K562 (cell line): Measurements from ENCODE around the gene TRNP1. TPM values are rescaled to one million over a fixed set of nuclear protein-coding genes. Genes with fewer than 3 reads are reported as not detected.

Experiments
- ATAC-seq: fragments of 200-7000 bp; cut with Tn5 transposase; 3 replicates; pipeline ENCODE4 v1.9.1; 2020; ENCODE audit warnings: moderate library complexity
- BruUV-seq: library from RNA; stranded (reverse); fragments of 400-500 nt; replicated peaks from 2 replicates; lab custom pipeline; 2021; lab: Mats Ljungman, UMichigan
- CTCF ChIA-PET: fragments of 300-600 bp; formaldehyde crosslinking; extraction: SDS; loops from one replicate; lab custom pipeline; 2021; ENCODE audit warnings: low intra/inter-chr PET ratio; lab: Yijun Ruan, JAX
- POLR2A ChIA-PET: fragments of 300-600, 350-650 bp; sonication (Branson Sonifier 250); formaldehyde crosslinking; extraction: SDS; loops from one replicate; lab custom pipeline; 2021; ENCODE audit warnings: antibody characterized with exemption, inconsistent platforms; lab: Yijun Ruan, JAX
- DNase-seq, 4 experiments: peaks; one replicate each; pipeline versions ENCODE4 v3.0.0 to v3.0.0-alpha.2; 2011 to 2018; ENCODE audit warnings: low spot score in 3 of 4, mixed read lengths in 3 of 4; ENCODE audit errors: extremely low read depth in 1 of 4
- FAIRE-seq: peaks from 2 replicates; lab custom pipeline; 2011; peaks lifted over from hg19 to GRCh38; lab: Jason Lieb, UNC
- H2AFZ ChIP-seq: 2 replicates; pipeline ENCODE4 v1.6.0; 2011; ENCODE audit warnings: low read depth, low read length, control low read depth, inconsistent platforms
- H3K27ac ChIP-seq: fragments of 200-600 bp; 3 replicates; pipeline ENCODE4 v1.8.0; 2011; ENCODE audit warnings: low read depth, mild to moderate bottlenecking, control low read depth, inconsistent platforms, low read length, moderate library complexity, mixed read lengths; ENCODE audit errors: extremely low read depth
- H3K27me3 ChIP-seq, 2 experiments: fragments of 300-600 bp in 1 of 2; 2 replicates in 1 of 2; 3 replicates in 1 of 2; pipeline versions ENCODE4 v1.6.0 to v1.8.0; 2011; ENCODE audit warnings: inconsistent platforms in 2 of 2, low read length in 2 of 2, mild to moderate bottlenecking in 1 of 2, mixed read lengths in 1 of 2, moderate library complexity in 1 of 2; ENCODE audit not compliant: control insufficient read depth in 2 of 2, insufficient read depth in 2 of 2
- H3K36me3 ChIP-seq: fragments of 300-600 bp; 3 replicates; pipeline ENCODE4 v1.8.0; 2011; ENCODE audit warnings: mild to moderate bottlenecking, low read length, inconsistent platforms; ENCODE audit not compliant: control insufficient read depth, insufficient read depth
- H3K4me1 ChIP-seq, 2 experiments: fragments of 200-600 bp in 1 of 2; replicated peaks in 1 of 2; 2 replicates in 1 of 2; 3 replicates in 1 of 2; pipeline versions ENCODE4 v1.5.1 to v1.8.0; 2011; ENCODE audit warnings: inconsistent platforms in 2 of 2, low read length in 2 of 2, mild to moderate bottlenecking in 1 of 2, mixed read lengths in 1 of 2, moderate library complexity in 1 of 2; ENCODE audit not compliant: control insufficient read depth in 2 of 2, insufficient read depth in 2 of 2
- H3K4me2 ChIP-seq: 2 replicates; pipeline ENCODE4 v1.6.1; 2011; ENCODE audit warnings: low read length, control low read depth, inconsistent platforms, mixed read lengths; ENCODE audit not compliant: insufficient read depth
- H3K4me3 ChIP-seq: fragments of 200-600 bp; sonication (generic), shearing (Covaris generic); 2 replicates; pipeline ENCODE4 v1.5.1; 2016; ENCODE audit warnings: control low read depth, inconsistent platforms
- H3K79me2 ChIP-seq: fragments of 200-600 bp; 3 replicates; pipeline ENCODE4 v1.8.0; 2011; ENCODE audit warnings: low read length, inconsistent platforms; ENCODE audit not compliant: control insufficient read depth, insufficient read depth
- H3K9ac ChIP-seq, 2 experiments: 2 replicates each; pipeline versions ENCODE4 v1.6.0 to v1.6.1; 2011; ENCODE audit warnings: low read depth in 2 of 2, low read length in 2 of 2, control low read depth in 1 of 2, inconsistent platforms in 1 of 2, mild to moderate bottlenecking in 1 of 2, mixed read lengths in 1 of 2; ENCODE audit not compliant: insufficient read depth in 1 of 2
- H3K9me1 ChIP-seq: one replicate; pipeline ENCODE4 v1.6.0; 2011; ENCODE audit warnings: inconsistent platforms, mild to moderate bottlenecking, low read length, moderate library complexity; ENCODE audit not compliant: control insufficient read depth, insufficient read depth
- H3K9me3 ChIP-seq: replicated peaks from 2 replicates; pipeline ENCODE4 v1.5.1; 2011; ENCODE audit warnings: low read depth, low read length, inconsistent platforms; ENCODE audit not compliant: control insufficient read depth, insufficient read depth
- H4K20me1 ChIP-seq: replicated peaks from 2 replicates; pipeline ENCODE4 v1.6.1; 2011; ENCODE audit warnings: low read length, inconsistent platforms, mixed read lengths; ENCODE audit not compliant: control insufficient read depth, insufficient read depth
- DACH1 ChIP-seq: fragments of 450-650 bp; IDR thresholded peaks from 2 replicates; pipeline ENCODE4 v1.6.1; 2018; ENCODE audit not compliant: partially characterized antibody
- MCM2 ChIP-seq: fragments of 450-650 bp; IDR thresholded peaks from 2 replicates; pipeline ENCODE4 v1.6.1; 2017; ENCODE audit warnings: low read depth, mild to moderate bottlenecking
- NRF1 ChIP-seq, 2 experiments: fragments of 450-650 bp; IDR thresholded peaks in 1 of 2; conservative IDR thresholded peaks in 1 of 2; 2 replicates each; pipeline ENCODE4 v1.6.1; 2014; ENCODE audit warnings: mild to moderate bottlenecking in 2 of 2
- SMARCA4 ChIP-seq: fragments of 450-650 bp; IDR thresholded peaks from 2 replicates; pipeline ENCODE4 v1.6.1; 2016
- WGBS: fragments of 100-300 bp; shearing (Covaris generic); methylation state at CpG from one replicate; pipeline ENCODE4 v1.1.6; 2016; ENCODE audit warnings: low coverage, mixed read lengths; ENCODE audit not compliant: insufficient coverage; ENCODE audit errors: missing lambda C conversion rate; 5-methylcytosine and 5-hydroxymethylcytosine counted together
- in situ Hi-C: fragments of 300-500 bp; cut with MboI; formaldehyde crosslinking; loops from 4 replicates; pipeline ENCODE4 v1.15.0; 2018; ENCODE audit warnings: inconsistent platforms, mixed read lengths
- intact Hi-C: fragments of 100-400 bp; cut with micrococcal nuclease; formaldehyde crosslinking; loops from 2 replicates; pipeline ENCODE4 v1.14.2; 2022
- polyA plus RNA-seq, 8 experiments: library from polyadenylated mRNA; depleted of rRNA in 4 of 8; stranded (reverse) in 5 of 8; unstranded in 3 of 8; fragments of >200 nt; fragmentation: Nextera tagmentation in 2 of 8; fragmentation: Illumina TruSeq in 1 of 8; extraction: Ambion mirVana in 2 of 8; extraction: Trizol in 1 of 8; gene quantifications; 2 replicates each; pipeline versions ENCODE4 v1.2.1 to v1.2.3, GENCODE V29; 2011 to 2014; ENCODE audit warnings: inconsistent platforms in 1 of 8, missing spikeins in 1 of 8
- total RNA-seq, 7 experiments: library from RNA; depleted of rRNA in 6 of 7; stranded (reverse); fragments of >200 nt in 6 of 7; fragmentation: Illumina TruSeq in 2 of 7; extraction: Trizol in 2 of 7; gene quantifications; 2 replicates each; pipeline versions ENCODE4 v1.2.1 to v1.2.3, GENCODE V29; 2011 to 2021; ENCODE audit warnings: low replicate concordance in 1 of 7
- TF ChIP-seq, protein P1 (sequence below): IDR thresholded peaks from 2 replicates; pipeline ENCODE4 v1.6.1; 2016; ENCODE audit warnings: missing genetic modification characterization, missing compliant biosample characterization

The TRNP1 gene
- total and polyA plus RNA-seq, 9 of the 15 experiments (the other 6 are each of a cell fraction or from before 2014, with no cell fraction given) = 0.03 to 1.3 (median 0.95) TPM

GRCh38 chr1:27021354-27022031, 28.0 kb downstream of the TRNP1 start (continued):
- no peak for TF ChIP-seq NRF1 (conservative IDR thresholded peaks at IDR 0.05 in 1 of 2, IDR thresholded peaks at IDR 0.05 in 1 of 2)

DNA sequence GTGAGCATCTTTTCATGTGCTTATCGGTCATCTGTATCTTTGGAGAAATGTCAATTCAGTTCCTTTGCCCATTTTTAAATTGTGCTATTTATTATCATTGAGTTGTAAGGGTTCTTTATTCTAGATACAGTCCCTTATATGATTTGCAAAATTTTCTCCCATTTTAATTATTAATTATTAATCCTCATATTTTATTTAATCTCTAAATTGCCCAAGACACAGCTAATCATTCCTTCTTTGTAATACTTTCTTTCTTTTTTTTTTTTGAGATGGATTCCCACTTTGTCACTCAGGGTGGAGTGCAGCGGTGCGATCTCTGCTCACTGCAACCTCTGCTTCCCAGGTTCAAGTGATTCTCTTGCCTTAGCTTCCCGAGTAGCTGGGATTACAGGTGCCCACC, 32.2 kb downstream of the TRNP1 start:
- DNase-seq (no peak), ATAC-seq (no peak), FAIRE-seq (no peak)
- no peak overlapping the region for H2AFZ ChIP-seq
- ChIA-PET CTCF (no interaction called here), POLR2A (interaction anchor here (1.8 kb wide), 1 partner anchor 10 kb away, joined by 5 read pairs; no protein-coding TSS in a partner anchor)
- no peak overlapping the region for H3K27ac ChIP-seq
- H3K9me3 ChIP-seq = no peaks in the 10 kb centered on the region
- intact Hi-C loops = no loop called here
- H4K20me1 ChIP-seq = no peaks in the 10 kb centered on the region
- BruUV-seq = no TSS peak
- in situ Hi-C loops = no loop called here
- no peaks in the 10 kb centered on the region for H3K36me3 ChIP-seq
- 93% methylated on average over 4 of the region's 4 CpGs for WGBS
- H3K9me1 ChIP-seq = no peaks in the 10 kb centered on the region
- no peaks in the 10 kb centered on the region for H3K79me2 ChIP-seq
- no peak for TF ChIP-seq MCM2
- peak; percentile 63 for TF ChIP-seq DACH1
- TF ChIP-seq, protein P1, sequence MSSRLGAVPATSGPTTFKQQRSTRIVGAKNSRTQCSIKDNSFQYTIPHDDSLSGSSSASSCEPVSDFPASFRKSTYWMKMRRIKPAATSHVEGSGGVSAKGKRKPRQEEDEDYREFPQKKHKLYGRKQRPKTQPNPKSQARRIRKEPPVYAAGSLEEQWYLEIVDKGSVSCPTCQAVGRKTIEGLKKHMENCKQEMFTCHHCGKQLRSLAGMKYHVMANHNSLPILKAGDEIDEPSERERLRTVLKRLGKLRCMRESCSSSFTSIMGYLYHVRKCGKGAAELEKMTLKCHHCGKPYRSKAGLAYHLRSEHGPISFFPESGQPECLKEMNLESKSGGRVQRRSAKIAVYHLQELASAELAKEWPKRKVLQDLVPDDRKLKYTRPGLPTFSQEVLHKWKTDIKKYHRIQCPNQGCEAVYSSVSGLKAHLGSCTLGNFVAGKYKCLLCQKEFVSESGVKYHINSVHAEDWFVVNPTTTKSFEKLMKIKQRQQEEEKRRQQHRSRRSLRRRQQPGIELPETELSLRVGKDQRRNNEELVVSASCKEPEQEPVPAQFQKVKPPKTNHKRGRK = peak; percentile 74
- TF ChIP-seq SMARCA4 = no peak
- peaks cover 32 to 36% of the 10 kb centered on the region in 2 experiments for H3K4me1 ChIP-seq
- no peak overlapping the region for H3K4me2 ChIP-seq
- no peak overlapping the region for H3K4me3 ChIP-seq
- no peak overlapping the region for H3K9ac ChIP-seq
- no peaks in the 10 kb centered on the region for H3K27me3 ChIP-seq
